Lower leg skin (tissue), 4 donors: Measurements from ENCODE around the gene WDR5. TPM values are rescaled to one million over a fixed set of nuclear protein-coding genes. Genes with fewer than 3 reads are reported as not detected.

Experiments used
- DNase-seq, 2 donors: peaks; one replicate each; pipeline ENCODE4 v3.0.0-alpha.2; 2019; ENCODE audit warnings: low spot score in 2 of 2
- H3K4me3 ChIP-seq: fragments of 200-600 bp; sonication (generic); 2 replicates; pipeline ENCODE4 v1.5.1; 2017; ENCODE audit warnings: mild to moderate bottlenecking, low read depth; ENCODE audit not compliant: poor library complexity, severe bottlenecking
- POLR2A ChIP-seq, 2 donors: fragments of 450-650 bp; IDR thresholded peaks; one replicate each; pipeline ENCODE4 v1.6.1; 2016 to 2017; ENCODE audit warnings: antibody characterized with exemption in 2 of 2, mild to moderate bottlenecking in 1 of 2, moderate library complexity in 1 of 2
- WGBS, 2 donors: methylation state at CpG; one replicate each; pipeline ENCODE4 v1.1.5; 2018; 5-methylcytosine and 5-hydroxymethylcytosine counted together
- intact Hi-C: fragments of 100-400 bp; cut with DNase I; formaldehyde crosslinking; loops from one replicate; pipeline ENCODE4 v1.15.0; 2023; ENCODE audit warnings: low total_unique reads
- total RNA-seq, 4 donors: library from RNA; depleted of rRNA; stranded (reverse); fragments of >200 nt; gene quantifications; one replicate each; pipeline ENCODE4 v1.1.0, GENCODE V29; 2016
- TF ChIP-seq, protein P1 (sequence below), 3 donors: fragments of 450-650 bp; IDR thresholded peaks; one replicate each; pipeline ENCODE4 v1.5.1; 2016; ENCODE audit warnings: antibody characterized with exemption in 3 of 3, mild to moderate bottlenecking in 3 of 3, moderate library complexity in 2 of 3

Gene WDR5
- total RNA-seq, 4 donors from 2014 or later, result 16.1 to 23.8 (median 19.6) TPM

DNA sequence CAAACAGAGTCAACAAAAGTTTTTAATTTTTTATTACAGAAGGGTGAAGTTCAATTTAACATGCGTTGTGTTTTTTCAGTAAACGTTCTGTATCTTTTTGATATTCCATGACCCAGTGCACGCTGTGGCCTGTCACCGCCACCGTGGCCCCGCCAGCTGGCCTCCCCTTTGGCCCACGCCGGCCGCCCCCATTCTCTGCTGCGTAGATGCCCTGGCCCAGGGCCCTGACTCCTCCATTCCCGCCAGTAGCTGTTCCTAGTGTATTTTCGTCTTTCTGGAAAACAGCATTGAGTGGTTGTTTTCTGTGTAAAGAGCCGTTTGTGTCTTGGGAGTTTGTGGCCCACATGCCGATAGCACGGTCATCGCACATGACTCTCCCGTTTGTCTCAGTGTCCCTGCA is 22.4 kb downstream of the WDR5 start:
- no peak overlapping the region for H3K4me3 ChIP-seq
- intact Hi-C loops, result no loop called here
- TF ChIP-seq POLR2A (IDR thresholded peaks at IDR 0.05), result no peak
- TF ChIP-seq, protein P1, sequence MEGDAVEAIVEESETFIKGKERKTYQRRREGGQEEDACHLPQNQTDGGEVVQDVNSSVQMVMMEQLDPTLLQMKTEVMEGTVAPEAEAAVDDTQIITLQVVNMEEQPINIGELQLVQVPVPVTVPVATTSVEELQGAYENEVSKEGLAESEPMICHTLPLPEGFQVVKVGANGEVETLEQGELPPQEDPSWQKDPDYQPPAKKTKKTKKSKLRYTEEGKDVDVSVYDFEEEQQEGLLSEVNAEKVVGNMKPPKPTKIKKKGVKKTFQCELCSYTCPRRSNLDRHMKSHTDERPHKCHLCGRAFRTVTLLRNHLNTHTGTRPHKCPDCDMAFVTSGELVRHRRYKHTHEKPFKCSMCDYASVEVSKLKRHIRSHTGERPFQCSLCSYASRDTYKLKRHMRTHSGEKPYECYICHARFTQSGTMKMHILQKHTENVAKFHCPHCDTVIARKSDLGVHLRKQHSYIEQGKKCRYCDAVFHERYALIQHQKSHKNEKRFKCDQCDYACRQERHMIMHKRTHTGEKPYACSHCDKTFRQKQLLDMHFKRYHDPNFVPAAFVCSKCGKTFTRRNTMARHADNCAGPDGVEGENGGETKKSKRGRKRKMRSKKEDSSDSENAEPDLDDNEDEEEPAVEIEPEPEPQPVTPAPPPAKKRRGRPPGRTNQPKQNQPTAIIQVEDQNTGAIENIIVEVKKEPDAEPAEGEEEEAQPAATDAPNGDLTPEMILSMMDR (IDR thresholded peaks at IDR 0.05), result no peak
- DNase-seq, result no peak
- 87 to 92% methylated on average over 17 of the region's 17 CpGs for WGBS, 2 donors

DNA sequence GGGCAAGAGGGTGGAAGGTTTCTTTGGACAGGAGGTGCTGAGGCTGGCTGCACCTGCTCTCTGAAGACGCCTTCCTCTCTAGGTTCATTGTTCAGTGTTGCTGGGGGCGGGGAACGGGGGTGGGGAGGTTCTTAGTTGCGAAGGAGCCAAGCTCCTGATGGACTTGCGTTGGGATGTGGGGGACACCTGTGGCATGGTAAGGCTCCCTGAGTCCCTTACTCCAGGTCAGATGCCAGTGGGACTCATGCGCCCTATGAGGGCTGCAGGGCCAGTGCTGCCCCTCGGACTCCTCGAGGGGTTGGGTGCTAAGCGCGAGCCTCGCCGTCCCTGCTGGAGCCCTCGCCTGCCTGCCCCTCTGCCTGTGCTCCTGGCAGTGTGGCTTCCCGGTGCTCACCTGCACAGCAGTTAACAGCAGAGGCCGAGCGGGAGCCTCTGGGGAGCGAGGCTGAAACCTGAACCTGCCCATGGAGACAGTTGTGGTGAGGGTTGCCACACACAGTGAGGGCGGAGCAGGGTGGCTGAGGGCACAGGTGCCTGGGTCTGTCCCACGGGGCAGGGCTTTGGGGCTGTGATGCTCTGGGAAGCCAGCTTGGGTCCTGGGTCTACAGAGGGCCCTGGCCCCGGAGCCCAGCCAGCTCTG is 23.0 kb downstream of the WDR5 start:
- DNase-seq, result no peak
- no peak overlapping the region for H3K4me3 ChIP-seq
- no peak for TF ChIP-seq POLR2A (IDR thresholded peaks at IDR 0.05)
- TF ChIP-seq, protein P1 (IDR thresholded peaks at IDR 0.05), result no peak
- WGBS, 2 donors, result 89 to 90% methylated on average over 17 to 20 of the region's 20 CpGs
- intact Hi-C loops, result no loop called here

- intact Hi-C loops, result no loop called here
- WGBS, 2 donors, result 88 to 89% methylated on average over 20 of the region's 20 CpGs
- no peak for DNase-seq
- TF ChIP-seq, protein P1 (IDR thresholded peaks at IDR 0.05), result no peak
- no peak for TF ChIP-seq POLR2A (IDR thresholded peaks at IDR 0.05)
- H3K4me3 ChIP-seq, result no peak overlapping the region
Measured at GRCh38 chr9:134159566-134160245, 23.8 kb downstream of the WDR5 start.

DNA sequence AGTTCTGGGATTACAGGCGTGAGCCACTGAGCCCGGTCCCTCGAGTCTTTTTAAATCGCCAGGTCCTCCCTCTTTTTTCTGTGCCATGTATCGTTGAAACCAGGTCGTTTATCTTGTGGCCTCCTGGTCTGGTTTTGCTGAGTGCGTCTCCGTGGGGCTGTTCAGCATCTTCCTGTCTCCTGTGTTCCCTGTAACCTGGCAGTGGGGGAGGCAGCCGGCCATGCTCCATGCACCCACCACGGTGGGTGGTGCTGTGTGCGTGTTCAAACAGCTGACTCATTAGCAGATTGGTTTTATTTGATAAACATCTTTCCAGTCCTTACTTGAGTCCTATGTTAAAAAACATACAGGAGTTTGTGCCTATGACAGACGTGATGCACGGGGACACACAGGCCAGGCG is 25.8 kb downstream of the WDR5 start:
- 57 to 66% methylated on average over 14 of the region's 14 CpGs for WGBS, 2 donors
- intact Hi-C loops, result no loop called here
- DNase-seq, result no peak
- TF ChIP-seq, protein P1 (IDR thresholded peaks at IDR 0.05), result no peak
- no peak for TF ChIP-seq POLR2A (IDR thresholded peaks at IDR 0.05)
- no peak overlapping the region for H3K4me3 ChIP-seq

GRCh38 chr9:134162212-134162775 is 26.4 kb downstream of the WDR5 start:
- H3K4me3 ChIP-seq, result no peak overlapping the region
- TF ChIP-seq POLR2A (IDR thresholded peaks at IDR 0.05), result no peak
- TF ChIP-seq, protein P1 (IDR thresholded peaks at IDR 0.05), result no peak
- intact Hi-C loops, result no loop called here
- 84 to 87% methylated on average over 9 of the region's 9 CpGs for WGBS, 2 donors
- DNase-seq, result no peak
